GM19025 (cell line): ENCODE measurements around the gene KAZN.

Source experiments
- ATAC-seq: cut with Tn5 transposase; IDR thresholded peaks from one replicate; pipeline ENCODE4 v1.9.1; 2021; ENCODE audit warnings: mild to moderate bottlenecking, low read depth, moderate library complexity; ENCODE audit not compliant: unreplicated experiment

The KAZN gene

DNA sequence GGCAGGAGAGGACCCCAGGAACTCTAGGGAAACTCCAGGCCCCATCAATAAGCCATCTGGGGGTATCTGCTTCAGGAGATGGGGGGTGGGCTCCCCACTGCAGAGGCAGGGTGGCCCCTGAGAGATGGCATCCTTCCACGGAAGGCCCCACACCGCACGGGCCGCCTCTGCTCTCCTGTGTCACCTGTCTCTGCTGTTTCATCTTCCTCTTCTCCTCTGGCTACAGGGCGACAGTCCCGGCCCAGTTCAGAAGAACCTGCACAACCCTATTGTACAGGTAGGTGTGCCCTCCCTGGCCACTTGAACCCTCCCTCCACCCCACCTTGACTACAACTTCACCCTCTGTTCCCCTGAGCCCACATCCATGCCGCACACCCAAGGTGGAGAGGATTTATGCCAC is 464.9 kb downstream of the KAZN start:
- ATAC-seq, result no peak

DNA sequence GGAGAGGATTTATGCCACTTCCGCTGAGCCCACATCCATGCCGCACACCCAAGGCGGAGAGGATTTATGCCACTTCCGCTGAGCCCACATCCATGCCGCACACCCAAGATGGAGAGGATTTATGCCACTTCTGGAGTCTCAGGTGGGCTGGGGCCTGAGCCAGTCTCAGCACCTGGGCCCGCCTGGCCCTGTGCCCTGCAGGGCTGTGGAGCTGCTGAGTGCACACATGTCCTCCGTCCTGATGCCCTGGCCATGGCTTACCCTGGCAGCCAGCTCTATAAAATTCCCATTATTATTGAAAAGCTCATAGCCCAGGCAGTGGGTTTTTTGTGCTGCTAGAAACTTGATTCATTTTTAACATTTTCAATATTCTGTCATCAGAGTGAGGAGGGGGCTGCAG is 465.3 kb downstream of the KAZN start:
- ATAC-seq, result no peak

DNA sequence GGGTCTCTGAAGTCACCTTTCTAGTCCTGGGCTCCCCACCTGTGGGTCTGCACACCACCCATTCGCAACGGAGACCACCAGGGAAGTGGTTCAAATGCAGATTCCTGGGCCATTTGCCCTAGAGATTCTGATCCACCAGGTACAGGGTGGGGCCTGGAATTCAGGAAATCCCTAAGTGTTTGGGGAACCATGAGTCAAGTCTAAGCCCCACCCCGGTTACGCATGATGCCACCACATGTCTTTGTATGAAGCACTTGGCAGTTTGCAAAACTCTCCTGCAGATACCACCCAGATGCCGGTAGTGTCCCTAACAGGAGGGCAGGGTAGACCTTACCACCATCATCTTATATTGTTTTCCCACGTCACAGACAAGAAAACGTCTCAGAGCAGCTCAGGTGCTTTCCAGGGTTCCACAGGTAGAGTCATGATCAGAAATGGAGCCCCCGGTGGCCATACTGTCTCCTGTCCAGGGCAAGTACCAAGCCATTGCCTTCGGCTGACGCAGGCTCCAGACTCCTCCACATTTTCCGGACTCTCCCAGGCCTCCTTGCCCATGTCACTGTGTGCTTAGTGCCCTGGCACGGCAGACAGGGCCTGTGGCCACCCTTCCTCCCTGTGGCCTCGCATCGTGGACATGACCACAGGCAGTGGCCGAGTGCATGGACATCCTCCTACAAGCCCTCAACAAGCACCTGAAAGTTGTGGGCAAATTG is 465.9 kb downstream of the KAZN start:
- ATAC-seq, result no peak

DNA sequence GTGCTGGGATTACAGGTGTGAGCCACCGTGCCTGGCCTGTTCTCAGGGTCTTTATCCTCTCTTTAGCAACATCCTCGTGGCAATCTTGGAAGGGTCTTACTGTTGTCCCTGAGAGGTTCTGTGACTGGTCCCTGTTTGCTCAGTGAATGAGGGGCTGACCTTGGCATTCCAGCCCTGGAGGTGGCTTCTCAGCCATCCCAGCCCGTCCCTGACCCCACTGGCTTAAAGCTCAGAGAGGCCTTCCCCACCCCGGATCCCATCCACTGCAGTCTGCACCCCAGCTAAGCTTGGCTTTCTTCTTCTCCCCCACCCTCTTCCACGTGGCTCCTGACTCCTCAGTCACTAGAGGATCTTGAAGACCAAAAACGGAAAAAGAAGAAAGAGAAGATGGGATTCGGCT is 466.8 kb downstream of the KAZN start:
- ATAC-seq, result no peak

DNA sequence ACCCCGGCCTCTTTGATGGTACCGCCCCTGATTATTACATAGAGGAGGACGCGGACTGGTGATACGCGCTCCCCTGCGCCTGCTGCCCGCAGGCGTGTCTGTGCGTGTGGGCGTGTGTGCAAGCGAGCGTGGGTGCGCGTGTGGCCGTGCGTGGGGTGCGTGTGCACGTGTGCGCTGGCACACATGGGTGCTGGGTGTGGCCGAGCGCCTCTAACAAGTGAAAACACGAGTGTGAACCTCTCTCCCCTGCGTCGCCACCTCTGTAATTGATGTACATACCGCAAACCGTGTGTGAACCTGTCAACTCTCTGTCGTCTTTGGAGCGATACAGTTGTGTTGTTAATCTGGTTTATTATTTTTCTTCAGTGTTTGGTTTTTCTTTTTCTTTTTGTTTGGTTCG is 467.3 kb downstream of the KAZN start:
- ATAC-seq, result no peak

DNA sequence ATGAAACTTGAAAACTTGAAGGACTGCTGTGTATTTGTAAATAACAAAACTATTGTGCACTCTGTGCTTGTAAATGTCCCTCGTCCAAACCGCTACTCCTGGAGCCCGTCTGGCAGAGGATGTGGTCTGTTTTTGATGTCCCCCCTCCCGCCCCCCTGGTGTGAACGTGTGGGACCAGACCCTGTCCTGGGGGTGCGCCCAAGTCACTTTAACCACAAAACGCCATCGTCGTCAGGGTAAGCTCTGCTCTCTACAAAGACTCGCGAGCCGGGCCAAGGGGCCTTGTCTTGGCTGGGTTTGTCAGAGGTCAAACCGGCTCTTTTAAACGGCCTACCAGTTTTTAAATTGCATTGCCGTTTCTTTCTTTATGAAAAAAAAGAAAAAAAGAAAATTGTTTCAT is 467.7 kb downstream of the KAZN start:
- no peak for ATAC-seq

DNA sequence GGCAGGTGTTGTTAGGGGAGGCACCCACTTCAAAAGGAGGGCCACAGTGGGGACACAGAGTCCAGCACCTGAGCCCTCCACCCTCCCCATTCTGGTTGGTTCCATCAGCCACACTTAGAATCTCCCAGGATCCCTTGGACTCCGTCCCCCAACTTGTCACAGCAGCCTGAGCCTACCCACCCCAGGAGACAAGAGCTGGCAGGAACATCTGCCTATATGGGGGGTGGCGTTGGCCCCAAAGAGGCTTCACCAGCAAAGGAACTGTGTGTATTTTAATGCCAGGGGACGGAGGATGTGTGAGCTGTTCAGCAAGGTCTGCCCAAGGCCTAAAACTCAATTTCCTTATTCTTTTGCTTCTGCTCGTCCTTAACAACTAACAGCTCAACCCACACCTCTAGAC is 468.7 kb downstream of the KAZN start:
- ATAC-seq, result no peak

DNA sequence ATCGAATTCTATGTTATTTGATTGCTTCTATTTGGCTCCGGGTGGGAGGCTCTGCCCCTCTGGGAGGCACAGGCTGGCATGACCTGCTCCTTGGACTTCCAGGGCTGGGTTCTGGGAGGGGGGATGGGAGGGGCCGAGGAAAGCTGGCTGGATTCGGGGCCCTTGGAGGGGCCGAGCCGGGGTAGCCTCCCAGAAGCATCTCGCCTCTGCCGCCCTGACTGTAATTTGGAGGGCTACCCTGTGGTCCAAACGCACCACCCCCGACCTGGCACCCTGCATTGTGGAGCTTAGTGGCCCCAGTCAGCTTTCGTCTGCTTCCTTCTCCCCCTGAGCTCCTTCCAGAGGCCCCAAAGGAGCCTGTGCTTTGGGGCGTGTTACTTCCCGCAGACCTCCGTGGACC is 469.7 kb downstream of the KAZN start:
- no peak for ATAC-seq

DNA sequence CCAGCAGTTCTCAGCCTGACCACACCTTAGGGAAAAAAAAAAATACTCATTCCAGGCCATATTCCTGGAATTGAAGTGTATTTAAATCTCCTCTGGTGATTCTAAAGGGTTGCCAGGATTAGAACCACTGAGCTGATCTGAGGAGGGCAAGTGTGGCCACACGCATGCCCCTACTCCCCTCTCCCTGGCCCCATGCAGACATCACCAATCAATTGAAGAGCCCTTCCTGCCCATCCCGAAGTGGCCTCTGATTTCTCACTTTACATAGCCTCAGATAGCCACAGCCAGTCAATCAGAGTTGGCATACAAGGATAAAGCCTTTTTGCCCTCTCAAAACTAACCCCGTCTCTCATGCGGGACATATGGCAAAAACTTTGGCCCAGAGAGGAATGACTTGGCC is 470.5 kb downstream of the KAZN start:
- no peak for ATAC-seq

DNA sequence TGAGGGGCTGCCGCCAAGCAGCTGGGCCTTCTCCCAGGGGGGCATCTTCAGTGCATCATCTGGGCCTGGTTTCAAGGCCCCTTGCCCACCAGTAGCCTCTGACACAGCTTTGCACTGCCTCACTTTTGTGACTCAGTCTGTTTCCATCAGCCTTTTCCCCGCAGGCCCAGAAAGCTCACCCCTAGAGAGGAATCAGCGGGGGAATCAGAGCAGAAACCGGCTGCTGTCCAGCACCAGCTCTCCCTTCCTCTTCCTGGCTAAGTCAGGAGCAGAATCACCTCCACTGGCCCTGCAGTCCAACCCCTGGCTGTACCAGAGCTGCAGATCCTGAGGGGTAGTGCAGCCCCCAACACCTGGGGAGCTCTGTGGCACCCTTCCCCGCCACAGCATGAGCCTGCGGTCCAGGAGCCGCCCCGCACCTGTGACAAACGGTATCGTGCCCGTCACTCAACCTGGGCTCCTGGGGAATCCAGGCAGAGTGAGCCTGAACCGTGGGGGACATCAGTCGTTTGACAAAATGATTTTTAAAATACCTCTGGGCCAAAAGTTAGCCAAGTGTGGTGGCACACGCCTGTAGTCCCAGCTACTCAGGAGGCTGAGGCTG is 471.8 kb downstream of the KAZN start:
- no peak for ATAC-seq

DNA sequence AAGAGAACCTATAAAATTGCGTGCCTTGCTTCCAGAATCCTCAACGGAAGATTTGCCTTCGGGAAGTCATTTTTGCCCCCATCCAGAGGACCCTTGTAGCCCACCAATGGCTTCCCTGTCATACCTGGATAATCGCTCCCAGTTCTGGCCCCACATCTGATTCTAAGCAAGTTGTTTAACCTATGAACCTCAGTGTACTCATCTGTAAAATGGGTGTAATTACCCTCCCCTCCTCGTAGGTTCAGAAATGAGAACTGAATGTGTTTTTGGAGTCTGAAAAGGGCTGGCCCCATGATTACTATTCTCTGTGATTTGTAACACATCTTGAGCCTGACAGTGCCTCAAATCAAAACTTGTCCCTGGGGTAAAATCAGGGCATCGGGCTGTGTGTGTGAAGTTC is 473.5 kb downstream of the KAZN start:
- ATAC-seq, result no peak

DNA sequence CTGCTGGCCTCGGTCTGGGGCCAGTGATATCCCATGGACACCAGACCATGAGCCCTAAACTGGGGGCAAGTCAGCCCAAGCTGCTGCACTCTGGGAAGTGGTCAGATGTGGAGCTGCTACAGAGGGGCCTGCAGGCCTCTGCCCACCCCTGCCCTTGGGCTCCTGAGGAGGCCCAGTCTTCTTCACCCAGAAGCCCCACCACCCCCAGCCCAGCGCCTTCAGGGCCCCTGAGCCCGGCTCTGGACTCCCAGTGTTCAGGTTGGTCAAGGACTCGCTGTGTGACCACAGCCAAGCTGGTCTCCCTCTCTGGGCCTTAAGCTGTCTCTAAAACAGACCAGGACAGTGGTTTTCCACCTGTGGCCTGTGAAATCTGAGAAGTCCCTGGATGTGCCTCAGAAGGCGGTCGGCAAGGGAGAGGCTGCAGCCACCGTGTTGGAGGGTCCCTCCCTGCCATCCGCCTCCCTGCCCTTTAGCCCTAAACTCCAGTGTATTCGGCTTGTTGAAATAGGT is 475.4 kb downstream of the KAZN start:
- no peak for ATAC-seq

DNA sequence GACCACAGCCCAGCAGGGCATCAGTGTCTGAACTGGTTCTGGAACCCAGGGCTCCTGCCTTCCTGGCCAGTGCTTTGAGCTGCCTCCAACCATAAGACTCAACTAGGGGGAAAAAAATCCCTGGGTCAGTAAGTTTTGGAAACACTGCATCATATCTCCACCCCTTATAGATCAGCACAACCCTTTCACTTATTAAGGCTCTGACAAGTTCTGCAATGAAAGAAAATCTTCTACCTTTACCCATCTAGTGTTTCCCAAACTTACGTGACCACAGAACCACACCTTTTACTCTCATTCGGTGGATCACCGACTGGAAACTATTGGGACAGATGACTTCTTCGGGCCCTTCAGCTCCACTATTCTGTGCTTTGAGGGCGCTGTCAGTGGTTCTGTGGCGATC is 476.7 kb downstream of the KAZN start:
- ATAC-seq, result no peak

DNA sequence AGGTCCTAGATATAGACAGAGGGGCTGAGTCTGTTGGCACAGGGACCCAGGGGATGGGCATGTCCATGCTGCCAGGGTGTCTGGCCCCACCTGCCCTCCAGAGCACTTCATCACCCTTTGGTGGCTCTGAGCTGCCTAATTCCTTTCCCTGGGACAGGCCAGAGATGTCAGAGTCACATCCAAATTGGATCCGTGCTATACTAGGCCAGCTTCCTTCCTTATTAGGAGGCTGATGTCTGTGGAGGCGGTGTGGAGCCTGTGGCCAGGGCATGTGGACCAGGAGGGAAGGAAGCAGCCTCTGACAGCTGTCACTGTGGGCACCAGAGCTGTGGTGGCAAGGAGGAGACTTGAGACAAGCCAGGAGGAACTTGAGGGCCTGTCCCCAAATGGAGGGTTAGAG is 477.3 kb downstream of the KAZN start:
- ATAC-seq, result no peak

DNA sequence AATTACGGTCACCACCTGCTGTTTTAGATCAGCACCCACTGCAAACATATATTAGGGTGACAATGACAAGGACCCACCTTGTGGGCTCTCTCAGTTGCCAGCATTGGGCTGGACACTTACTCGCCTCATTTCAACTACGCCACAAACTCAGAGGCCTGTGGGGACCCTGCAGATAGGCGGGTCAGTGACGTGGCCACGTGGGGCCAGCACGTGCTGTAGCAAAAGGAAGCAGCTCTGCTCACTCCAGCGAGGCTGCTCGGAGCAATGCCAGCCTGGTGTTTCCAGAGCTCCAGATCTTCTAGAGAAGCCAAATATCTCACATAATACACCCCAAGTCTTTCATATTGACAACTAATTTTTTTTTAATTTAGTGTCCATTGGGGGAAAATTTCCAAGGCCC is 478.3 kb downstream of the KAZN start:
- no peak for ATAC-seq

DNA sequence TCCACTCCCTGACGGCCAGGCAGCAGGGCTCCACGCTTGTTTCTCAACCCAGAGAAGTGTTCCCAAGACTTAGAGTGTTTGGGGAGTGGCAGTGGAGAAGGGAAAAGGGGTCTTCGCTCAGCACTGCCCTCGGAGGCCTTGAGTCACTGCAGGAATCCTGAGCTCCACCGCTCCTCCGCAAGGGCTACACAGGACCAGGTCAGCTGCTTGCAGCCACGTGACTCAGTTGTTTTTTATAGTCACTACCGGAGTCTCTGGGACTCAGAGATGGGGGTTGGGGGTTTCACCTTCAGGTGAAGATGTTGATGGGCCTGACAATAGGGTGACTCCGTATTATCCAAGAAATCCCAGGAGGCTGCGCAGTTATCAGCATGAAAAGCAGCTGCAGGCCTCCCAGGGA is 478.9 kb downstream of the KAZN start:
- no peak for ATAC-seq

DNA sequence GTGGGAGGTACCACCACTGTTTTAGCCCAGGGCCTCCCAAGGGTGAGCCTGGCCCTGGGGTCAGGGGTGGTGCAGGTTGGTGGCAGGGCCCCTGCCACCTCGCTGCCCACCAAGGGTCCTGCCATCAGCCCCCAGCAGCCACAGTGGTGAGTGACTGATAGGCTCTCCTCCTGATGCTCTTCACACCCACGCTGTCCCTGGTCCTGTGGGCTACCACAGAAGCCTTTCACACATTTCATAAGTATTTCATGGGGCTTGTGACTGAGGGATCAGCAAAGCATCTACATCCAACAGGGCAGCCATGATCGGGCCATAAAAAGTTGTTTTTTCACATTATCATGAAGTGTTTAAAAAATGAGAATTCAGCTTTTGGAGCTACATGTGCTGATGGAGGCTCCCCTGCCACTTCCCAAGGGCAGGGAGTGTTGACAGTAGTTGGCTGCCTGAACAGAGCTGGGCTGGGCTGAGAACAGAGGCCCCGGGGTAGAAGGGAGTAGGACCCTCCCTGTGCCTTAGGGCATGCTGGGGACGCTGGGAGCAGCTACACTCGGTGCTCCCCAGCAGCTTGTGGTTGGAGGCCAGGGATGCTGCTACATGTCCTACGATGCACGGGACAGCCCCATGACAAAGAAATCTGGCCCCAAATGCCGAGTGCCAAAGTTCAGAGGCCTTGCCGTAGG is 482.0 kb downstream of the KAZN start:
- ATAC-seq, result no peak

DNA sequence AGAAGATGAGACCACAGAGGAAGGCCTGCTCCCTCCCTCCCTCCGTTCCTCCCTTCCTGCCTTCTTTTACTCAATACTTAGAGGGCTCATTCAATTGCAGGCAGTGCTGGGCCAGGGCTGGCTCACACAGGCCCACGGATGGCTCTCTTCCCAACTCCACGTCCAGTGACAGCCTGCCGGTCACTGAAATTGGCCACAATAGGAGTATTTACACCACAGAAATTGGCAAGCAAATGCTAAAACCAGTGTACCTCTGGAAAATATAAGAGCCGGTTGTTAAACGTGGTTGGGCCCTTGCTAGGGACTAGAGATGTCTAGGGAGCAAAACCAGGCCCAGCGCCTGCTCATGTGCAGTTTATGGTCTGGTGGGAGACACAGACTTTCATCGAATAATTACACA is 482.6 kb downstream of the KAZN start:
- ATAC-seq, result no peak

DNA sequence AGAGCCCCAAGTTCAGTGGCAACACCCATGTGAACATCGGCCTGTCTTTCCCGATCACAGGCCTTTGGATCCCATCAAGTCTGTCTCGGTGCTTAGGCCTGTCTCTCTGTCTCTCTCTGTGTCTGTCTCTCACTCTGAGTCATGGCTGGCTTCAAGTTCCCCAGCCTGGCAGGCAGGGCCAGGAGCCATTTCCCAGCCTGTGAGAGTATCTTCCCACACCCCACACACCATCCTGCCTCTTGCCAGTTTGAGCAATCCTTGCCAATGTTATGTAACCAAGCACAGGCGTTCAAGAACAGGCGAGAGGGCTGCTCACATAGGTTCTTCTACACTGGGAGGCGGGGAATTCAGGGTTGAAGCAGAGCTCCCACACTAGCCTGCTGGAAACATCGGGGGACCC is 485.1 kb downstream of the KAZN start:
- no peak for ATAC-seq

DNA sequence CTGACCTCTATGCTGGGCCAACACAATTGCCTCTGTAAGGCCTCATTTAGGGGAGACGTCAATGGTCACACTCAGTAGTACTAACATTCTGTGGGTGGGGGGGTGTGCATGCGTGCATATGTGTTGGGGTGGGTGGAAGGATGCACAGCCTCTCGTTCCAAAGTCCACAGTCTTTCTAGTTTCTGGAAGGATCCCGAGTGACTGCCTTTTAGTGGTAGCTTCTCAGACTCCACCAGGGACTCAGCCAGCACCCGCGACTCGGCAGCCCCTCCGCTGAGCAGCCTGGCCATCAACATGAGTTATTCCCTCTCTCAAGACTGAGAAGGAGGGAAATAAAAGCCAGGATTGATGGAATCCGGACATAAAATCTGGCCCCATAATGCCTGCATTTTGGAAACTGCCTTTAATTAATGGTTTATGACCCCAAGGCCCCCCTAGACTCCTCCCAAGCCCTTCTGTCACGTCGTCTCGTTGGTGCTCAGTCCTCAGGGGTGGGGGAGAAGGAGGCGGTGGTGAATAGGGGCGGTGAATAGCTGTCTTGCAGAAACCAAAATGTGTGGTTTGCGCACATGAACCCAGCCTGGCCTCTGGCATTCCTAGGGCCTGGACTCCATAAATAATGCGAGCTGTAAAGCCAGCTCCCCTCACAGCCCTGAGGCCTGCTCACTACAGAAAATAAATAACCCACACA is 489.9 kb downstream of the KAZN start:
- no peak for ATAC-seq

DNA sequence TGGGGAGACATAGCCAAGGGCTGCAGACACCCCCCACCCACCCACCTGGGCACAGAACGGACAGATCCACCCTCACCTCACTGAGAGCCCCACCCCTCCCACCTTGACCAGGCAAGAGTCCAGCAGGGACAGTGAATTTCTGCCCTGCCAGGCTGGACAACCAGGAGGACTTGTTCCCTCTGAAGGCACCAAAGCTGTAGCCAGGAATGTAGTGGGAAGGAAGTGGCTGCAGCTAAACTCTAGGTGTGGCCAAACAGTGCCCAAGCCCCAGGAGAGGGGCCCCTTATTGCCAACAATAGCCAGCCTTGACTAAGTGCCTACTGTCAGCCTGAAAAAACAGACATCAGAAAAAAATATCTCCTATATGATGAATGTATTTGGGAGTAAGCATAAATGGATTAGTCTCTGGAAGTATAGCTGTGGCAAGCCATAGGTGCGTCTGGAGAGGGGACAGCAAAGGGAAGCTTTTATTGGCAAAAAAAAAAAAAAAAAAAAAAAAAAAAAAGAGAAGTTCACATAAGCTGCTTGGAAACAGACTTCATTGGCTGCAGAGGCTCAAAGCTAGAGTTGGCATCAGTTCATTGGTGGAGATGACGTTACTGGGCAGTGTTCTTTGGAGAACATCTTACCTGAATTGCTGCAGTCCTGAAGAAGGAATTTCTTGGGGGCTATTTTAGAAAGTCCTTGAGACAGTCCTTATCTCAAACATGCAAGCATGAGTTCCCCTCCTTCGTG is 490.9 kb downstream of the KAZN start:
- ATAC-seq, result no peak
